NCI-H2196 (cell line): ENCODE results near the gene ADORA2A.
"Not testable (repeated sequence)": the region's sequence is repeated elsewhere in the genome, so short reads cannot be mapped to it uniquely, and the experiment has no call there.

Experiments
- DNase-seq: peaks from one replicate; lab custom pipeline; 2025; ENCODE audit not compliant: unreplicated experiment; lab: John Stamatoyannopoulos, UW

ADORA2A gene

DNA sequence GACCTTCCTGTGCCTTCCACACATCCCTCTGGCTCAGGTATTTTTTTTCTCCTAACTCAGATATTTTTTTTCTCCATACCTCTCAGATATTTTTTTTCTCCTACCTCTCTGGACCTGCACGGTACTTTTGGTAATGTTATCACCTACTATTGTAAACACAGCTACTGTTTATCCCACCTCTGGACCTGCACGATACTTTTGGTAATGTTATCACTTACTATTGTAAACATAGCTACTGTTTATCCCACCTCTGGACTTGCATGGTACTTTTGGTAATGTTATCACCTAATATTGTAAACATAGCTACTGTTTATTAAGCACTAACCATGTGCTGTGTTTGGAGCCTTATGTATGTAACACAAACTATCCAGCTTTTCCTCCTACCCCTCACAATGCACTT is 55.6 kb downstream of the ADORA2A start:
- no peak for DNase-seq

- DNase-seq, result no peak
Measured at GRCh38 chr22:24483976-24484545, 56.7 kb downstream of the ADORA2A start.

DNA sequence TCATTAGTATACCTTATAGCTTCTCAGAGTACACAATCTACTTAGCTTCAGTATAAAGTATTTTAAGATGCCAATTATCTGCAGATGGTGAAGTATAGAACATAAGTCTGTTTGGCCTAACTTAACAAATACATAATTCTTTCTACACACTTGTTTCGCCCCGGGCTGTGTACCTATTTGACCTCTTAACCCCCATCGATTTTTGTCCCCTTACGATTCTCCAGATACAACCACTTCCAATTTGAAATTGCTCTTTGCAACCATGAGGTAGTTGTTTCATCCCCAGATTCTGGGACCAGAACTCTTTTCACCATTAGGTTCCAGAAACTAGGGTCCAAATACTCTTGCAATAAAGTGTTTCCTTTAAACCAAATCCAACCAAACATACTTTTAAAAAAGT is 57.8 kb downstream of the ADORA2A start:
- no peak for DNase-seq

GRCh38 chr22:24485608-24486007 is 58.2 kb downstream of the ADORA2A start:
- no peak for DNase-seq

DNA sequence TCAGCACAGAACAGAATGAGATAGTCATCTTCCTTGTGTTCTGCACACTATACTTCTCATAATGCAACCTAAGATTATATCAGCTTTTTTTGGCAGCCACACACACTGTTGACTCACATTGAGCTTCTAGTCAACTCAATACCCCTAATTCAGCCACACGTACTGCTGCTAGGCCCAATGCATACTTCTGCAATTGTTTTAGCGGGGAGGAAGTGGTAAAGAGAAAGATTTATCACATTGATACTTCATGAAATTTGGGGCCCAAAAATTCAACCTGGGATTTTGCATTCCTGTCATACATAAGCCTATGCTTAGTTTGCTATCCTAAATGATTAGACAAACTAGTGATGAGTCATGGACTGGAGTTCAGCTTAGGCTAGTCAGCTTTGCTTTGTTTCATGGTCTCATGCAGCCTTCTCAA is 59.1 kb downstream of the ADORA2A start:
- DNase-seq, result no peak

DNA sequence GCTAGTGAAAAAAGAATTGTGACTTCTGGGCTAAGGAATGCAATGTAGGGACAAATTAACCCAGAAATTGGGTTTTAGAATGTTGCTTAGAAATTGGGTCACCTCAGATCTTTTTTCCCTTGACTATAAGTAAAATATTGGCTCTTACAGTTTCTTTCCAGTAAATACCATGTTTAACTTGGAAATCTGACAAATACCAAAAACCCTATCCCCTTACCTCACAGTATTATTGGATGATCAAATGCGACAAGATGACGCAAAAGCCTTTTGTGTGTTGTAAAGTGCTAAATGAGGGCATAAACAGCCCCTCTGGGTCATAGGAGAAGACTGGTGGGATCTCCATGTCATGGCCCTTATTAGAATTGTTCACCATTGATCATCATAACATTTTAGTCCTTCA is 61.6 kb downstream of the ADORA2A start:
- DNase-seq, result no peak

- not testable (repeated sequence) for DNase-seq
Measured at GRCh38 chr22:24489434-24489833, 62.0 kb downstream of the ADORA2A start.
